K562 (cell line): ENCODE measurements around the gene APPBP2. TPM values are rescaled to one million over a fixed set of nuclear protein-coding genes. Genes with fewer than 3 reads are reported as not detected.

ENCODE experiments used
- ATAC-seq: fragments of 200-7000 bp; cut with Tn5 transposase; 3 replicates; pipeline ENCODE4 v1.9.1; 2020; ENCODE audit warnings: moderate library complexity
- BruUV-seq: library from RNA; stranded (reverse); fragments of 400-500 nt; replicated peaks from 2 replicates; lab custom pipeline; 2021; lab: Mats Ljungman, UMichigan
- CTCF ChIA-PET: fragments of 300-600 bp; formaldehyde crosslinking; extraction: SDS; loops from one replicate; lab custom pipeline; 2021; ENCODE audit warnings: low intra/inter-chr PET ratio; lab: Yijun Ruan, JAX
- POLR2A ChIA-PET: fragments of 300-600, 350-650 bp; sonication (Branson Sonifier 250); formaldehyde crosslinking; extraction: SDS; loops from one replicate; lab custom pipeline; 2021; ENCODE audit warnings: antibody characterized with exemption, inconsistent platforms; lab: Yijun Ruan, JAX
- DNase-seq, 4 experiments: peaks; one replicate each; pipeline versions ENCODE4 v3.0.0 to v3.0.0-alpha.2; 2011 to 2018; ENCODE audit warnings: low spot score in 3 of 4, mixed read lengths in 3 of 4; ENCODE audit errors: extremely low read depth in 1 of 4
- FAIRE-seq: peaks from 2 replicates; lab custom pipeline; 2011; peaks lifted over from hg19 to GRCh38; lab: Jason Lieb, UNC
- H2AFZ ChIP-seq: 2 replicates; pipeline ENCODE4 v1.6.0; 2011; ENCODE audit warnings: low read depth, low read length, control low read depth, inconsistent platforms
- H3K27ac ChIP-seq: fragments of 200-600 bp; 3 replicates; pipeline ENCODE4 v1.8.0; 2011; ENCODE audit warnings: low read depth, mild to moderate bottlenecking, control low read depth, inconsistent platforms, low read length, moderate library complexity, mixed read lengths; ENCODE audit errors: extremely low read depth
- H3K27me3 ChIP-seq, 2 experiments: fragments of 300-600 bp in 1 of 2; 2 replicates in 1 of 2; 3 replicates in 1 of 2; pipeline versions ENCODE4 v1.6.0 to v1.8.0; 2011; ENCODE audit warnings: inconsistent platforms in 2 of 2, low read length in 2 of 2, mild to moderate bottlenecking in 1 of 2, mixed read lengths in 1 of 2, moderate library complexity in 1 of 2; ENCODE audit not compliant: control insufficient read depth in 2 of 2, insufficient read depth in 2 of 2
- H3K36me3 ChIP-seq: fragments of 300-600 bp; 3 replicates; pipeline ENCODE4 v1.8.0; 2011; ENCODE audit warnings: mild to moderate bottlenecking, low read length, inconsistent platforms; ENCODE audit not compliant: control insufficient read depth, insufficient read depth
- H3K4me1 ChIP-seq, 2 experiments: fragments of 200-600 bp in 1 of 2; replicated peaks in 1 of 2; 2 replicates in 1 of 2; 3 replicates in 1 of 2; pipeline versions ENCODE4 v1.5.1 to v1.8.0; 2011; ENCODE audit warnings: inconsistent platforms in 2 of 2, low read length in 2 of 2, mild to moderate bottlenecking in 1 of 2, mixed read lengths in 1 of 2, moderate library complexity in 1 of 2; ENCODE audit not compliant: control insufficient read depth in 2 of 2, insufficient read depth in 2 of 2
- H3K4me2 ChIP-seq: 2 replicates; pipeline ENCODE4 v1.6.1; 2011; ENCODE audit warnings: low read length, control low read depth, inconsistent platforms, mixed read lengths; ENCODE audit not compliant: insufficient read depth
- H3K4me3 ChIP-seq: fragments of 200-600 bp; sonication (generic), shearing (Covaris generic); 2 replicates; pipeline ENCODE4 v1.5.1; 2016; ENCODE audit warnings: control low read depth, inconsistent platforms
- H3K79me2 ChIP-seq: fragments of 200-600 bp; 3 replicates; pipeline ENCODE4 v1.8.0; 2011; ENCODE audit warnings: low read length, inconsistent platforms; ENCODE audit not compliant: control insufficient read depth, insufficient read depth
- H3K9ac ChIP-seq, 2 experiments: 2 replicates each; pipeline versions ENCODE4 v1.6.0 to v1.6.1; 2011; ENCODE audit warnings: low read depth in 2 of 2, low read length in 2 of 2, control low read depth in 1 of 2, inconsistent platforms in 1 of 2, mild to moderate bottlenecking in 1 of 2, mixed read lengths in 1 of 2; ENCODE audit not compliant: insufficient read depth in 1 of 2
- H3K9me1 ChIP-seq: one replicate; pipeline ENCODE4 v1.6.0; 2011; ENCODE audit warnings: inconsistent platforms, mild to moderate bottlenecking, low read length, moderate library complexity; ENCODE audit not compliant: control insufficient read depth, insufficient read depth
- H3K9me3 ChIP-seq: replicated peaks from 2 replicates; pipeline ENCODE4 v1.5.1; 2011; ENCODE audit warnings: low read depth, low read length, inconsistent platforms; ENCODE audit not compliant: control insufficient read depth, insufficient read depth
- H4K20me1 ChIP-seq: replicated peaks from 2 replicates; pipeline ENCODE4 v1.6.1; 2011; ENCODE audit warnings: low read length, inconsistent platforms, mixed read lengths; ENCODE audit not compliant: control insufficient read depth, insufficient read depth
- COPS2 ChIP-seq: fragments of 450-650 bp; conservative IDR thresholded peaks from 2 replicates; pipeline ENCODE4 v1.6.1; 2016; ENCODE audit warnings: mild to moderate bottlenecking, moderate library complexity
- DIDO1 ChIP-seq: fragments of 450-650 bp; IDR thresholded peaks from 2 replicates; pipeline ENCODE4 v1.6.1; 2016; ENCODE audit warnings: low read depth, missing biosample characterization, missing genetic modification characterization
- WGBS: fragments of 100-300 bp; shearing (Covaris generic); methylation state at CpG from one replicate; pipeline ENCODE4 v1.1.6; 2016; ENCODE audit warnings: low coverage, mixed read lengths; ENCODE audit not compliant: insufficient coverage; ENCODE audit errors: missing lambda C conversion rate; 5-methylcytosine and 5-hydroxymethylcytosine counted together
- in situ Hi-C: fragments of 300-500 bp; cut with MboI; formaldehyde crosslinking; loops from 4 replicates; pipeline ENCODE4 v1.15.0; 2018; ENCODE audit warnings: inconsistent platforms, mixed read lengths
- intact Hi-C: fragments of 100-400 bp; cut with micrococcal nuclease; formaldehyde crosslinking; loops from 2 replicates; pipeline ENCODE4 v1.14.2; 2022
- polyA plus RNA-seq, 8 experiments: library from polyadenylated mRNA; depleted of rRNA in 4 of 8; stranded (reverse) in 5 of 8; unstranded in 3 of 8; fragments of >200 nt; fragmentation: Nextera tagmentation in 2 of 8; fragmentation: Illumina TruSeq in 1 of 8; extraction: Ambion mirVana in 2 of 8; extraction: Trizol in 1 of 8; gene quantifications; 2 replicates each; pipeline versions ENCODE4 v1.2.1 to v1.2.3, GENCODE V29; 2011 to 2014; ENCODE audit warnings: inconsistent platforms in 1 of 8, missing spikeins in 1 of 8
- total RNA-seq, 7 experiments: library from RNA; depleted of rRNA in 6 of 7; stranded (reverse); fragments of >200 nt in 6 of 7; fragmentation: Illumina TruSeq in 2 of 7; extraction: Trizol in 2 of 7; gene quantifications; 2 replicates each; pipeline versions ENCODE4 v1.2.1 to v1.2.3, GENCODE V29; 2011 to 2021; ENCODE audit warnings: low replicate concordance in 1 of 7
- TF ChIP-seq, protein P1 (sequence below): fragments of 450-650 bp; IDR thresholded peaks from 2 replicates; pipeline ENCODE4 v1.6.1; 2016; ENCODE audit warnings: mild to moderate bottlenecking, moderate library complexity

Gene APPBP2
- total and polyA plus RNA-seq, 9 of the 15 experiments (the other 6 are each of a cell fraction or from before 2014, with no cell fraction given) = 2.7 to 16.8 (median 6.9) TPM

DNA sequence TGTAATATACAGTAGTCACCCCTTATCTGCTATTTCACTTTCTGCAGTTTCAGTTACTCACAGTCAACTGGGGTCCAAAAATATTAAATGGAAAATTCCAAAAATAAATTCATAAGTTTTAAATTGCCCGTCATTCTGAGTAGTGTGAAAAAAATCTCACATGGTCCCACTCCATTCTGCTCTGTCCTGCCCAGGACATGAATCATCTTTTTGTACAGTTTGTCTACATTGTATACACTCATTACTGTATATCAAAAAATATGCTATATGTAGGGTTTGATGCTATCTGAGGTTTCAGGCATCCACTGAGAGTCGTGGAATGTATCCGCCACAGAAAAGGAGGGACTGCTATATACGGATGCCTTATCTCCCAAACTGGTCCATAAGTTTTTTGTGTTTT lies 16.0 kb upstream of the APPBP2 start:
- H4K20me1 ChIP-seq = no peaks in the 10 kb centered on the region
- no peak overlapping the region for H2AFZ ChIP-seq
- no peak for DNase-seq
- H3K36me3 ChIP-seq = no peaks in the 10 kb centered on the region
- no peaks in the 10 kb centered on the region for H3K79me2 ChIP-seq
- FAIRE-seq = no peak
- ChIA-PET CTCF (no interaction called here), POLR2A (interaction anchor here (1.3 kb wide), 1 partner anchor 16 kb away, joined by 3 read pairs; the partner anchor contains the start of gene APPBP2)
- WGBS = 21% methylated on average over 4 of the region's 4 CpGs
- intact Hi-C loops (no loop called here), in situ Hi-C loops (no loop called here)
- H3K4me2 ChIP-seq = no peak overlapping the region
- no peak overlapping the region for H3K4me3 ChIP-seq
- H3K9me1 ChIP-seq = no peaks in the 10 kb centered on the region
- no peaks in the 10 kb centered on the region for H3K9me3 ChIP-seq
- H3K9ac ChIP-seq = no peak overlapping the region
- no peaks in the 10 kb centered on the region for H3K4me1 ChIP-seq
- no peaks in the 10 kb centered on the region for H3K27me3 ChIP-seq
- BruUV-seq = no TSS peak
- no peak overlapping the region for H3K27ac ChIP-seq
- no peak for ATAC-seq
- TF ChIP-seq COPS2 (no peak), DIDO1 (no peak)
- TF ChIP-seq, protein P1, sequence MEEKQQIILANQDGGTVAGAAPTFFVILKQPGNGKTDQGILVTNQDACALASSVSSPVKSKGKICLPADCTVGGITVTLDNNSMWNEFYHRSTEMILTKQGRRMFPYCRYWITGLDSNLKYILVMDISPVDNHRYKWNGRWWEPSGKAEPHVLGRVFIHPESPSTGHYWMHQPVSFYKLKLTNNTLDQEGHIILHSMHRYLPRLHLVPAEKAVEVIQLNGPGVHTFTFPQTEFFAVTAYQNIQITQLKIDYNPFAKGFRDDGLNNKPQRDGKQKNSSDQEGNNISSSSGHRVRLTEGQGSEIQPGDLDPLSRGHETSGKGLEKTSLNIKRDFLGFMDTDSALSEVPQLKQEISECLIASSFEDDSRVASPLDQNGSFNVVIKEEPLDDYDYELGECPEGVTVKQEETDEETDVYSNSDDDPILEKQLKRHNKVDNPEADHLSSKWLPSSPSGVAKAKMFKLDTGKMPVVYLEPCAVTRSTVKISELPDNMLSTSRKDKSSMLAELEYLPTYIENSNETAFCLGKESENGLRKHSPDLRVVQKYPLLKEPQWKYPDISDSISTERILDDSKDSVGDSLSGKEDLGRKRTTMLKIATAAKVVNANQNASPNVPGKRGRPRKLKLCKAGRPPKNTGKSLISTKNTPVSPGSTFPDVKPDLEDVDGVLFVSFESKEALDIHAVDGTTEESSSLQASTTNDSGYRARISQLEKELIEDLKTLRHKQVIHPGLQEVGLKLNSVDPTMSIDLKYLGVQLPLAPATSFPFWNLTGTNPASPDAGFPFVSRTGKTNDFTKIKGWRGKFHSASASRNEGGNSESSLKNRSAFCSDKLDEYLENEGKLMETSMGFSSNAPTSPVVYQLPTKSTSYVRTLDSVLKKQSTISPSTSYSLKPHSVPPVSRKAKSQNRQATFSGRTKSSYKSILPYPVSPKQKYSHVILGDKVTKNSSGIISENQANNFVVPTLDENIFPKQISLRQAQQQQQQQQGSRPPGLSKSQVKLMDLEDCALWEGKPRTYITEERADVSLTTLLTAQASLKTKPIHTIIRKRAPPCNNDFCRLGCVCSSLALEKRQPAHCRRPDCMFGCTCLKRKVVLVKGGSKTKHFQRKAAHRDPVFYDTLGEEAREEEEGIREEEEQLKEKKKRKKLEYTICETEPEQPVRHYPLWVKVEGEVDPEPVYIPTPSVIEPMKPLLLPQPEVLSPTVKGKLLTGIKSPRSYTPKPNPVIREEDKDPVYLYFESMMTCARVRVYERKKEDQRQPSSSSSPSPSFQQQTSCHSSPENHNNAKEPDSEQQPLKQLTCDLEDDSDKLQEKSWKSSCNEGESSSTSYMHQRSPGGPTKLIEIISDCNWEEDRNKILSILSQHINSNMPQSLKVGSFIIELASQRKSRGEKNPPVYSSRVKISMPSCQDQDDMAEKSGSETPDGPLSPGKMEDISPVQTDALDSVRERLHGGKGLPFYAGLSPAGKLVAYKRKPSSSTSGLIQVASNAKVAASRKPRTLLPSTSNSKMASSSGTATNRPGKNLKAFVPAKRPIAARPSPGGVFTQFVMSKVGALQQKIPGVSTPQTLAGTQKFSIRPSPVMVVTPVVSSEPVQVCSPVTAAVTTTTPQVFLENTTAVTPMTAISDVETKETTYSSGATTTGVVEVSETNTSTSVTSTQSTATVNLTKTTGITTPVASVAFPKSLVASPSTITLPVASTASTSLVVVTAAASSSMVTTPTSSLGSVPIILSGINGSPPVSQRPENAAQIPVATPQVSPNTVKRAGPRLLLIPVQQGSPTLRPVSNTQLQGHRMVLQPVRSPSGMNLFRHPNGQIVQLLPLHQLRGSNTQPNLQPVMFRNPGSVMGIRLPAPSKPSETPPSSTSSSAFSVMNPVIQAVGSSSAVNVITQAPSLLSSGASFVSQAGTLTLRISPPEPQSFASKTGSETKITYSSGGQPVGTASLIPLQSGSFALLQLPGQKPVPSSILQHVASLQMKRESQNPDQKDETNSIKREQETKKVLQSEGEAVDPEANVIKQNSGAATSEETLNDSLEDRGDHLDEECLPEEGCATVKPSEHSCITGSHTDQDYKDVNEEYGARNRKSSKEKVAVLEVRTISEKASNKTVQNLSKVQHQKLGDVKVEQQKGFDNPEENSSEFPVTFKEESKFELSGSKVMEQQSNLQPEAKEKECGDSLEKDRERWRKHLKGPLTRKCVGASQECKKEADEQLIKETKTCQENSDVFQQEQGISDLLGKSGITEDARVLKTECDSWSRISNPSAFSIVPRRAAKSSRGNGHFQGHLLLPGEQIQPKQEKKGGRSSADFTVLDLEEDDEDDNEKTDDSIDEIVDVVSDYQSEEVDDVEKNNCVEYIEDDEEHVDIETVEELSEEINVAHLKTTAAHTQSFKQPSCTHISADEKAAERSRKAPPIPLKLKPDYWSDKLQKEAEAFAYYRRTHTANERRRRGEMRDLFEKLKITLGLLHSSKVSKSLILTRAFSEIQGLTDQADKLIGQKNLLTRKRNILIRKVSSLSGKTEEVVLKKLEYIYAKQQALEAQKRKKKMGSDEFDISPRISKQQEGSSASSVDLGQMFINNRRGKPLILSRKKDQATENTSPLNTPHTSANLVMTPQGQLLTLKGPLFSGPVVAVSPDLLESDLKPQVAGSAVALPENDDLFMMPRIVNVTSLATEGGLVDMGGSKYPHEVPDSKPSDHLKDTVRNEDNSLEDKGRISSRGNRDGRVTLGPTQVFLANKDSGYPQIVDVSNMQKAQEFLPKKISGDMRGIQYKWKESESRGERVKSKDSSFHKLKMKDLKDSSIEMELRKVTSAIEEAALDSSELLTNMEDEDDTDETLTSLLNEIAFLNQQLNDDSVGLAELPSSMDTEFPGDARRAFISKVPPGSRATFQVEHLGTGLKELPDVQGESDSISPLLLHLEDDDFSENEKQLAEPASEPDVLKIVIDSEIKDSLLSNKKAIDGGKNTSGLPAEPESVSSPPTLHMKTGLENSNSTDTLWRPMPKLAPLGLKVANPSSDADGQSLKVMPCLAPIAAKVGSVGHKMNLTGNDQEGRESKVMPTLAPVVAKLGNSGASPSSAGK = no peak
